Germinal center (tissue), 1 donor: ENCODE results near the gene DYNAP.

Experiments
- DNase-seq: peaks from one replicate; pipeline ENCODE4 v3.0.0; 2012; ENCODE audit warnings: mixed read lengths, low spot score

Gene DYNAP, protein sequence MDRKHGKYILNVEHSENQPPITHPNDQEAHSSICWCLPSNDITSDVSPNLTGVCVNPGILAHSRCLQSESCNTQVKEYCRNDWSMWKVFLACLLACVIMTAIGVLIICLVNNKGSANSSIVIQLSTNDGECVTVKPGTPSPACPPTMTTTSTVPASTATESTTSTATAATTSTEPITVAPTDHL

DNA sequence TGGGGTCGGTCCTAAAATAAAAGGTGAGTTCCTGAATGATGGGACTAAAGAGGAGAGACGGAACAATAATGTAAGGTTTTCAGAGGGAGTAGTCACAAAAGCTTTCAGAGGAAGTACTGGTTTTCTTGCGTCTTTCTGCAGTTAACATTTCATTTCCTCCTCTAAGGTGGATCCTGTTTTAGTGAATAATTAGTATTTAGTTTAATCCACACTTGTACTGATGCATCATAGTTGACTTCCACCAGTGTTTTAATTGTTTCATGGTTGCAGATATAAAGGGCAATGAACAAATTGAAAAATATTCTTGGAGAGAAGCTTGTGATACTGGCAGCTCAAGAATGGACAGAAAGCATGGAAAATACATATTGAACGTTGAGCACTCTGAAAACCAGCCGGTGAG lies at the start of gene DYNAP:
TSS of gene DYNAP (plus strand) at position 301 of the 400 bp plus-strand sequence. CDS start at position 339, 38 bp downstream.
- no peak for DNase-seq

DNA sequence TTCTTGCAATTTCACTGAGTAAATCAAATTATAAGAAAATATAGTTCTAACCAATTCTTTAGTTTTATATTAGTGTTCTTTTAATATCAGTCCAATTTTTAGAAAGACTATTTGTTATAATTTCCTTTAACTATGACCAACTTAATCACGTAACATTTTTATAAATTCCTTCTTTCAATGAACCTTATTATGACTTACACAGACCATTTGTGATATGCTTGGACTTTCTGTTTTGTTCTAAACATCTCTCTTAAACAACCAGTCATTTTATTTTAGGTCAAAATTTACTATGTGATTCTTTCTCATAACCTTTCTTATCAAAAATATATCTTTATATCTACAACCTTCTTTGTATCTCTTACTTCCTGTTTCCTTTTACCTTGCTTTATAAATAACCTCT lies 39.5 kb upstream of the DYNAP start:
- no peak for DNase-seq

DNA sequence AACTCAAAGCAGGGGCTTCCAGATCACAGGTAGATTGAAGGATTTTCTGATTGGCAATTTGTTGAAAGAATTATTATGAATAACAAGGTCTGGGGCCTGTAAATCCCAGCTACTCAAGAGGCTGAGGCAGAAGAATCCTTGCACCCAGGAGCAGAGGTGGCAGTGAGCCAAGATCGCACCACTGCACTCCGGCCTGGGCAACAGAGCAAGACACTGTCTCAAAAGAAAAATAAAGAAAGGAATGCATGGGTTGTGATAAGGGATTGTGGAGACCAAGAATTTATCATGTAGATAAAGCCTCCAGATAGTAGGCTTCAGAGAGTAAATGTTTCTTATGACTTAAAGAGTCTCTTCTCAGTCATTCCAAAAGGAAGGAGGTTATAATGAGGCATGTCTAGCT lies 35.8 kb upstream of the DYNAP start:
- no peak for DNase-seq

GRCh38 chr18:54555996-54556395 lies 35.0 kb upstream of the DYNAP start:
- no peak for DNase-seq

- no peak for DNase-seq
These were observed 33.1 kb upstream of the DYNAP start for GRCh38 chr18:54557958-54558357.

- peak; percentile 17 for DNase-seq
These were observed 32.1 kb upstream of the DYNAP start for GRCh38 chr18:54558609-54559585.

DNA sequence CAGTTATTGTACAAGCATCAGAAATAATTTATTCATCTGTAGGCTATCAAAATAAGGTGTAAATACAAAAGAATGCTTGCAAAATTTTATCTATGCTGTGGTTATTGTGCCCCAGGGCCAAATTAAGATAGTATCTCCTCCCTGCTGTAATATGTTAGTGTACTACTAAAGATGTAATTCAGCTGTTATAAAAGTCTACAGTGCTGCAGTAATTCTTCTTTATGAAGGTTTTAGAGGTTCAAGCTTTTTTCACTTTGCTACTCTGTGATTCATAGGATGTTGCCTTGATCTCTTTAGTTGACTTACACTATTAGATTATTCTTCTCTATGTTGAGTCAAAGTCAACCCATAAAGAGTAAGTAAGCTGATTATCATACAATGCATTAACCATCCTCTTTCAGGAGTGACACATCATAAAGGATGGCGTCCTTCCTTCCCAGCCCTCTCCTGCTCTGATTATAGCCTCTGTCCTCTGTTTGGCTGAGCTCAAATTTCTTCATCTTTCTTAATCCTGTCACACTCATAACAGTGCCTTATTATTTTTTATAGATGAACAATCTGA lies 29.3 kb upstream of the DYNAP start:
- no peak for DNase-seq

- no peak for DNase-seq
These were observed 10.8 kb upstream of the DYNAP start for GRCh38 chr18:54580202-54580729.

GRCh38 chr18:54584065-54584464 lies 7.0 kb upstream of the DYNAP start:
- DNase-seq, result no peak

DNA sequence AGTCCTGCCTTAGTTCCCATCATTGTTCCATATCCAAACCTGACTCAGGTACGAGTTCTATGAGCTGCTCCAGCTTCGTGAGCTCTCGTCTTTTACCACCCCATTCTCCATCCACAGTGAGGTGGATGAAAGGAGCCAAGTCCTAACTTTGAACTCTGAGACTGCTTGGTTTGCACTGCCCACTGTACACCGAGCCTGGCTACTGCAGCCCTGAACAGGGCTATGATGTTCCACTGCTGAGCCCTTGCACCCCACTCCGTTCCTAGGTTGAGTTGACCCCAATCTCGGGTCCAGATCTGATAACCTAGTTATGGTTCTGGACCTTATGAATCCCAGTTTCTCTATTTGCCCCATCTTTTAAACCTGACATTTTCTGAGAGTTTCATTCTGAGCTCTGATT lies 5.3 kb upstream of the DYNAP start:
- no peak for DNase-seq

- no peak for DNase-seq
These were observed 13.2 kb downstream of the DYNAP start for GRCh38 chr18:54604211-54604610.

DNA sequence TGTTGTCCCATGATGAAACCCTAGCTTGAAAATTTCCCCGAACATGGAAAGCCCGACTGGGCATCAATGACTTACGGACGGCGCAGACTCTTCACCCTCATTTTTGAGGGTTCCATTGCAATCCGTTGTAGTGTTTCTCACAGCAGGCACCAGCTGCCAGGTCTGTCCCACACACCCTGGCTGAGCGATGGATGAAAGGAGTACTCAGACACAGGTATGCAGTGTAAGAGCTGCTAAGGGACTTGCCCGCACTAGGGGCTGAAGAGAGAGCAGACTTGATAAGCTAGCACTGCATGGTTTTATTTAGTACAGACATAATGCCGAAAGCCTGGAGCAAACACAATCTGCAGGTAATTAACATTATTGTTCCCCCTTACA lies 15.8 kb downstream of the DYNAP start:
- DNase-seq, result no peak

GRCh38 chr18:54607213-54608027 lies 16.4 kb downstream of the DYNAP start:
- no peak for DNase-seq

- no peak for DNase-seq
These were observed 17.1 kb downstream of the DYNAP start for GRCh38 chr18:54608028-54608642.

DNA sequence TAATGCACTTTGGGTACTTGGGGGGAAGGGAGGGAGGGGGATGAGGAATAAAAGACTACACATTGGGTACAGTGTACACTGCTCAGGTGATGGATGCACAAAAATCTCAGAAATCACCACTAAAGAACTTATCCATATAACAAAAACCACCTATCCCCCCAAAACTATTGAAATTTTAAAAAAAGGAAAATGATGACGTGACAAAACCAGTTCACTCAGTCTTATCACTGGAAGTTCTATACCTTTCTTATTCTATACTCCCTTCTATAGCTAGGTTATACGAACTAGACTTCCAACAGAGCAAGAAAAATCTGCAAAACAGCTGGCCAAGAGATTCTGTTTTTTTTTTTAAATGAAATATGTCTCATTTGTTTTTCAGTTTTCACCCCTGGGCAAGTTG lies 20.8 kb downstream of the DYNAP start:
- no peak for DNase-seq

DNA sequence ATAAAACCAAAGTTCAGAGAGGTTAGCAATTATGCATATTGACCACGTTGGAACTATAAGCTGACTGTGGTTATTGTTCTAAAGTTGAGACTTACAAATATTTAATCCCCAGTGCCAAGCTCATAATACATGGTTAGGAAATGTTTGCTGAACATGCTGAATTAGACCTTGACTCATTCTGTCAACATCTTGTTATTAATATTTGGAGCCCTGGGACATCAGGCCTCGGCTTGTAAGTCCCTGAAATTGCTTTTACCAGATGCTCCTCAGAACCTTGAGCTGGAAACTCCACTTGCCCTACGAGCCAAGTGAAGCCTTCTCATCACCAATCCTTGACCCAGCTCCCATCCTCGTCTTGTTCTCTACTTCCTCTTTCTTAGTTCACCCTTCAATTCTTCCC lies 21.2 kb downstream of the DYNAP start:
- no peak for DNase-seq

- DNase-seq, result no peak
These were observed 22.1 kb downstream of the DYNAP start for GRCh38 chr18:54613174-54613573.

- no peak for DNase-seq
These were observed 25.3 kb downstream of the DYNAP start for GRCh38 chr18:54616220-54616848.

GRCh38 chr18:54622084-54622483 lies 31.0 kb downstream of the DYNAP start:
- DNase-seq, result no peak

GRCh38 chr18:54626779-54627178 lies 35.7 kb downstream of the DYNAP start:
- no peak for DNase-seq

DNA sequence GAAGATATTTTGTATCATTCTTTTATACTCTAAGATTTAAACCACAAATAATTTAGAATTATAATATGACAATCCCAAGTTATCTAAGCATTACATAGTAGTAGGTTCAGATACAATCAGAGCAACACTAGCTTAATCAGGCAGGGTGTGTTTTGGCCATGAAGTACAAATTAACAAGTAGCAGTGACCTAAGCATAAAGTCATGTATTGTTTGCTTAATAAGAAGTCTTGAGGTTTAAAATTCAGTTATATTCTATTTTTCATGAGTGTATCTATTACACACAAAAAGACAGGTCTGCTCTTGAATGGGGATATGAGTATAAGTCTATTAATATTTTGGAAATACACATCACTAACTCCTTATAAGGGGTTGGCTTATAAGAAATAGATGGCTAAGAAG lies 39.9 kb downstream of the DYNAP start:
- no peak for DNase-seq
